Activated B cell treated with CpG ODN at 0.5 μM for 24 hours (primary cell): ENCODE results near the gene SOD1. TPM values are rescaled to one million over a fixed set of nuclear protein-coding genes. Genes with fewer than 3 reads are reported as not detected.

Source experiments
- ATAC-seq: fragments of 200-7000 bp; cut with Tn5 transposase; one replicate; pipeline ENCODE4 v1.10.0; 2021; ENCODE audit warnings: low read depth, mild to moderate bottlenecking, moderate library complexity
- CTCF ChIA-PET: fragments of 350-600 bp; sonication (Branson Sonifier 250); formaldehyde crosslinking; loops from one replicate; lab custom pipeline; 2021; ENCODE audit warnings: antibody characterized with exemption; lab: Charles Lee
- POLR2A ChIA-PET: fragments of 350-600 bp; sonication (Branson Sonifier 250); formaldehyde crosslinking; loops from one replicate; lab custom pipeline; 2021; ENCODE audit warnings: antibody characterized with exemption; lab: Charles Lee
- DNase-seq: peaks from one replicate; pipeline ENCODE4 v3.0.0; 2022
- H3K27ac Mint-ChIP-seq: one replicate; pipeline ENCODE4 v1.8.0; 2020; ENCODE audit warnings: mixed read lengths
- H3K27me3 Mint-ChIP-seq: one replicate; pipeline ENCODE4 v1.8.0; 2021; ENCODE audit warnings: mixed read lengths
- H3K36me3 Mint-ChIP-seq: one replicate; pipeline ENCODE4 v1.8.0; 2021; ENCODE audit warnings: low read depth, mixed read lengths
- H3K4me1 Mint-ChIP-seq: one replicate; pipeline ENCODE4 v1.8.0; 2021; ENCODE audit warnings: mixed read lengths
- H3K4me3 Mint-ChIP-seq: one replicate; pipeline ENCODE4 v1.8.0; 2020; ENCODE audit warnings: mild to moderate bottlenecking, mixed read lengths
- H3K9me3 Mint-ChIP-seq: one replicate; pipeline ENCODE4 v1.8.0; 2020; ENCODE audit warnings: mixed read lengths
- intact Hi-C: fragments of 100-400 bp; cut with micrococcal nuclease; formaldehyde crosslinking; loops from one replicate; pipeline ENCODE4 v1.15.1; 2024
- total RNA-seq: library from RNA; stranded (reverse); gene quantifications from 2 replicates; pipeline ENCODE4 v1.2.3, GENCODE V29; 2022
- TF ChIP-seq, protein P1 (sequence below): fragments of 200-600 bp; IDR thresholded peaks from one replicate; pipeline ENCODE4 v1.8.0; 2022; ENCODE audit warnings: antibody characterized with exemption, mild to moderate bottlenecking

The SOD1 gene
- total RNA-seq, 1 donor from 2014 or later: 107 TPM

DNA sequence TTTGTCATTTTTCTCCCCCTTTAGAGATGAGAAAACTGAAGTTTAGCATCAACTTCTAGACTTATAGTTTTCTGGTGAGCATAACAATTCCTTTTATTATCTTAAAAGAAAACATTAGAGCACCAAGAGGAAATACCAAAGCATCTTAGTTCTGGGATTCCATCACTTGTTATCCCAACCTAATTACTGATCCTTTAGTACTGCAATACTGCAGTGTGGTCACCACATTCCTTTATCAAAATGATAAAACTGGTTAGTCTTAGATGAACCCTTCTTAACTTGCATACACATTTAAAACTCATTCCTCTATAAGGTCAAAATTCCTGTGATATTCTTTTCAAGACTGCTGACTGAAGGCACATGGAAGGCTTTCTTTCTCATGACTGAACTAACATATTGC is 23.1 kb downstream of the SOD1 start:
- ATAC-seq: no peak
- peaks cover 71% of the 10 kb centered on the region for H3K36me3 Mint-ChIP-seq
- H3K4me1 Mint-ChIP-seq: no peaks in the 10 kb centered on the region
- intact Hi-C loops: no loop called here
- H3K27me3 Mint-ChIP-seq: no peaks in the 10 kb centered on the region
- TF ChIP-seq, protein P1, sequence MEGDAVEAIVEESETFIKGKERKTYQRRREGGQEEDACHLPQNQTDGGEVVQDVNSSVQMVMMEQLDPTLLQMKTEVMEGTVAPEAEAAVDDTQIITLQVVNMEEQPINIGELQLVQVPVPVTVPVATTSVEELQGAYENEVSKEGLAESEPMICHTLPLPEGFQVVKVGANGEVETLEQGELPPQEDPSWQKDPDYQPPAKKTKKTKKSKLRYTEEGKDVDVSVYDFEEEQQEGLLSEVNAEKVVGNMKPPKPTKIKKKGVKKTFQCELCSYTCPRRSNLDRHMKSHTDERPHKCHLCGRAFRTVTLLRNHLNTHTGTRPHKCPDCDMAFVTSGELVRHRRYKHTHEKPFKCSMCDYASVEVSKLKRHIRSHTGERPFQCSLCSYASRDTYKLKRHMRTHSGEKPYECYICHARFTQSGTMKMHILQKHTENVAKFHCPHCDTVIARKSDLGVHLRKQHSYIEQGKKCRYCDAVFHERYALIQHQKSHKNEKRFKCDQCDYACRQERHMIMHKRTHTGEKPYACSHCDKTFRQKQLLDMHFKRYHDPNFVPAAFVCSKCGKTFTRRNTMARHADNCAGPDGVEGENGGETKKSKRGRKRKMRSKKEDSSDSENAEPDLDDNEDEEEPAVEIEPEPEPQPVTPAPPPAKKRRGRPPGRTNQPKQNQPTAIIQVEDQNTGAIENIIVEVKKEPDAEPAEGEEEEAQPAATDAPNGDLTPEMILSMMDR: no peak
- POLR2A ChIA-PET: no interaction called here
- no peaks in the 10 kb centered on the region for H3K9me3 Mint-ChIP-seq
- H3K27ac Mint-ChIP-seq: no peak overlapping the region
- CTCF ChIA-PET: no interaction called here
- DNase-seq: no peak
- no peak overlapping the region for H3K4me3 Mint-ChIP-seq

DNA sequence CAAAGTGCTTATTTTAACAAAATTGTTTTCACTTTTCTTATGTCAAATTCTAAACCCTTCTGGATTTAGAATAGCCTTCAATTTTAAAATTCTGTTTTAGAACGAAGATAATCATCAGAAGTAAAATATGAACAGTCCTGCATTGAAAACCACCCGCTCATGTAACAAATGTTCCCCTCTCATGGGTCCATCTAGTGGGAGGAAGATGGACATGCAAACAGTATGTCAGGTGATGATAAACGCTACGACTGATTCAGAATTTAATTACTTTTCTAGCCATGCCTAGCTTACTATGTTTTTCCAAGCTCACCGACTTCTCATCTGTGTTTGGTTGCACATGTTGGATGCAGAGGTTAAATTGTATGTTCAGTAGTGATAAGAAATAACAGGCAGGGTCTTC is 23.5 kb downstream of the SOD1 start:
- Mint-ChIP-seq H3K27ac (no peak overlapping the region), H3K36me3 (peaks cover 73% of the 10 kb centered on the region), H3K27me3 (no peaks in the 10 kb centered on the region), H3K4me1 (no peaks in the 10 kb centered on the region), H3K9me3 (no peaks in the 10 kb centered on the region), H3K4me3 (no peak overlapping the region)
- ATAC-seq: no peak
- ChIA-PET CTCF (no interaction called here), POLR2A (no interaction called here)
- TF ChIP-seq, protein P1: no peak
- DNase-seq: no peak
- intact Hi-C loops: no loop called here

DNA sequence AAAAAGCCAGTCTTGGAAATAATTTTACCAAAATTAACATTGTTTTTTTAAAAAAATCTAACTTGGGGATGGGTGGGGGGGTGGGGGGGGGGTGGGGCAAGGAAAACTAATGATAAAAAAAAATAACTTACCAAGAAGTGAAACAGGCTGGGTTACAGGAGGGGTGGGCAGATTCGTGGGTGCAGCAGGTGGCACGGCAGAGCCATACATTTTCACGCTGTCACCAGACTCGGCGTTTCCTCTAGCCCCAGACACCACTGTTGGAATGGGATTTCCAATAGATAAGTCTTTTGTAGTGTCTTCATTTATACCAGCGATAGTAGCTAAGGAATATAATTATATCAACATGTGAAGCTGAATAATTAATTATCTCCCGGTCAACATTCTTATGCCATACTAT is 25.4 kb downstream of the SOD1 start:
- no peak for DNase-seq
- no peak overlapping the region for H3K27ac Mint-ChIP-seq
- ChIA-PET POLR2A (no interaction called here), CTCF (no interaction called here)
- intact Hi-C loops: no loop called here
- no peaks in the 10 kb centered on the region for H3K9me3 Mint-ChIP-seq
- H3K4me3 Mint-ChIP-seq: no peak overlapping the region
- TF ChIP-seq, protein P1: no peak
- H3K27me3 Mint-ChIP-seq: no peaks in the 10 kb centered on the region
- no peak for ATAC-seq
- peaks cover 85% of the 10 kb centered on the region for H3K36me3 Mint-ChIP-seq
- no peaks in the 10 kb centered on the region for H3K4me1 Mint-ChIP-seq

DNA sequence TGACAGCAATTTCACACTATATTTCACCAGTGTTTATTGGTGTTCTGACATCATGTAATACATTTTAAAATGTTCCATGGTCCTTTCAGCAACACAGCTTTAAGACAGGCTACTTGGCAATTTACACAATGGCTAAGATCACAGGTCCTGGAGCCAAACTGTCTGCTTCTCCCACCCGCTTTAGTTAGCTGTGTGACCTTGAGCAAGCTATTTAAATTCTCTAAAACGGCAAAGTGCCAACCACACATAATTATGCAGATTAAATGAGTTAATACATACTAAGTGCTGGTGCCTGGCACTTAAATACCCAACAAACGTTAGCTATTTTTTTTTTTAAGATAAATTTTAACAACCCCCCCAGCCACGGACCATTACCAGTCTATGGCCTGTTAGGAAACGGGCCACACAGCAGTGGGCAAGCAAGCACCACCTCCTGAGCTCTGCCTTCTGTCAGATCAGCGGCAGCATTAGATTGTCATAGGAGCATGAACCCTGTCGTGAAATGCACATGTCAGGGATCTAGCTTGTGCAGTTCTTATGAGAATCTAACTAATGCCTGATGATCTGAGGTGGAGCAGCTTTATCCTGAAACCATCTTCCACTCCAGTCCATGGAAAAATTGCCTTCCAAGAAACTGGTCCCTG is 26.9 kb downstream of the SOD1 start:
- CTCF ChIA-PET: no interaction called here
- intact Hi-C loops: no loop called here
- H3K4me1 Mint-ChIP-seq: no peaks in the 10 kb centered on the region
- no peaks in the 10 kb centered on the region for H3K9me3 Mint-ChIP-seq
- TF ChIP-seq, protein P1: no peak
- DNase-seq (no peak), ATAC-seq (no peak)
- POLR2A ChIA-PET: no interaction called here
- H3K27ac Mint-ChIP-seq: no peak overlapping the region
- H3K36me3 Mint-ChIP-seq: peaks cover 92% of the 10 kb centered on the region
- H3K4me3 Mint-ChIP-seq: no peak overlapping the region
- H3K27me3 Mint-ChIP-seq: no peaks in the 10 kb centered on the region

DNA sequence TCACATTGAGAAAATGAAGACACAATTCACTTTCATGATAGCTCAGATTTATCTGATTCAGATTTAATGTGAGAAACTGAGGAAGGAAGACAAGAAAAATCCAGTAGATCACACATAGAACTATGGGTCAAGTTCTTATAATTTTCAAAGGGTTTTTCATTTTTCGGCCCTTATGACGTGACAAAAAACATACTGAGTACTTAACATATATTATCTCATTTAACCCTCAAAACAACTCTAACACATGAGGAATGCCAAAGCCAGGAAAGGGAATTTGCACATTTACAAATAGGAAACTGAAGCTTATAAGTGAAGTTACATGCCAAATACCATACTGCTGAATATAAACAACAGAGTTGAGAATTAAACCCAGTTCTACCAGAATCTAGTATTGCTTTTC is 27.6 kb downstream of the SOD1 start:
- Mint-ChIP-seq H3K27me3 (no peaks in the 10 kb centered on the region), H3K4me3 (no peak overlapping the region), H3K4me1 (no peaks in the 10 kb centered on the region), H3K36me3 (peaks cover 89% of the 10 kb centered on the region), H3K9me3 (no peaks in the 10 kb centered on the region), H3K27ac (no peak overlapping the region)
- ATAC-seq (no peak), DNase-seq (no peak)
- intact Hi-C loops: no loop called here
- POLR2A ChIA-PET: no interaction called here
- TF ChIP-seq, protein P1: no peak
- CTCF ChIA-PET: no interaction called here
